Loucy (cell line): Measurements from ENCODE around the gene GNAT2.

ENCODE experiments used
- H2AFZ ChIP-seq: fragments of 200-600 bp; sonication (generic); 2 replicates; pipeline ENCODE4 v1.6.0; 2016; ENCODE audit warnings: antibody characterized with exemption, mild to moderate bottlenecking, low read length, moderate library complexity
- H3F3A ChIP-seq: fragments of 200-600 bp; 2 replicates; pipeline ENCODE4 v1.6.0; 2016; ENCODE audit warnings: antibody characterized with exemption, low read depth, mild to moderate bottlenecking
- H3K27me3 ChIP-seq: fragments of 200-600 bp; sonication (generic); 2 replicates; pipeline ENCODE4 v1.6.1; 2014; ENCODE audit warnings: low read length, mild to moderate bottlenecking; ENCODE audit not compliant: insufficient read depth, poor library complexity, severe bottlenecking
- H3K36me3 ChIP-seq: fragments of 200-600 bp; sonication (generic); 2 replicates; pipeline ENCODE4 v1.6.1; 2016; ENCODE audit warnings: low read length; ENCODE audit not compliant: insufficient read depth
- H3K4me1 ChIP-seq: fragments of 200-600 bp; sonication (generic); 2 replicates; pipeline ENCODE4 v1.5.1; 2014; ENCODE audit warnings: low read length, mild to moderate bottlenecking; ENCODE audit not compliant: insufficient read depth, poor library complexity, severe bottlenecking
- H3K4me2 ChIP-seq: fragments of 200-600 bp; sonication (generic); 2 replicates; pipeline ENCODE4 v1.6.0; 2014; ENCODE audit warnings: antibody characterized with exemption, low read length, low read depth, mild to moderate bottlenecking; ENCODE audit not compliant: poor library complexity, severe bottlenecking
- H3K4me3 ChIP-seq: fragments of 200-600 bp; sonication (generic); 2 replicates; pipeline ENCODE4 v1.5.1; 2014; ENCODE audit warnings: low read length, mild to moderate bottlenecking, mixed read lengths; ENCODE audit not compliant: poor library complexity, severe bottlenecking
- H3K79me2 ChIP-seq: fragments of 200-600 bp; sonication (generic); 2 replicates; pipeline ENCODE4 v1.6.1; 2014; ENCODE audit warnings: low read length; ENCODE audit not compliant: insufficient read depth
- H3K9ac ChIP-seq: fragments of 200-600 bp; sonication (generic); 2 replicates; pipeline ENCODE4 v1.6.0; 2014; ENCODE audit warnings: mild to moderate bottlenecking, low read depth, low read length, moderate library complexity; ENCODE audit not compliant: poor library complexity, severe bottlenecking
- H3K9me2 ChIP-seq: fragments of 200-600 bp; sonication (generic); replicated peaks from 2 replicates; pipeline ENCODE4 v1.6.1; 2016; ENCODE audit warnings: low read depth, low read length, mixed read lengths
- H3K9me3 ChIP-seq: fragments of 200-600 bp; sonication (generic); 2 replicates; pipeline ENCODE4 v1.6.1; 2014; ENCODE audit warnings: mild to moderate bottlenecking, antibody characterized with exemption, low read length, low read depth; ENCODE audit not compliant: insufficient read depth
- H4K20me1 ChIP-seq: fragments of 200-600 bp; sonication (generic); 2 replicates; pipeline ENCODE4 v1.6.0; 2014; ENCODE audit warnings: antibody characterized with exemption, low read length, mild to moderate bottlenecking; ENCODE audit not compliant: insufficient read depth, poor library complexity, severe bottlenecking
- CTCF ChIP-seq: fragments of 200-600 bp; sonication (generic); conservative IDR thresholded peaks from 2 replicates; pipeline ENCODE4 v1.5.1; 2014; ENCODE audit warnings: mild to moderate bottlenecking, antibody characterized with exemption, low read length
- EZH2phosphoT487 ChIP-seq: fragments of 200-600 bp; IDR thresholded peaks from 2 replicates; pipeline ENCODE4 v1.6.1; 2018; ENCODE audit warnings: antibody characterized with exemption, mild to moderate bottlenecking, moderate library complexity, borderline replicate concordance

GNAT2 gene

GRCh38 chr1:109557520-109557919 lies 61.9 kb downstream of the GNAT2 start:
- peaks cover 33% of the 10 kb centered on the region for H3K4me1 ChIP-seq
- H3K9me3 ChIP-seq: no peaks in the 10 kb centered on the region
- TF ChIP-seq EZH2phosphoT487 (no peak), CTCF (no peak)
- peaks cover 79% of the 10 kb centered on the region for H4K20me1 ChIP-seq
- no peak overlapping the region for H2AFZ ChIP-seq
- no peaks in the 10 kb centered on the region for H3K36me3 ChIP-seq
- H3K9me2 ChIP-seq: no peaks in the 10 kb centered on the region
- H3K4me3 ChIP-seq: no peak overlapping the region
- no peak overlapping the region for H3K4me2 ChIP-seq
- H3K27me3 ChIP-seq: no peaks in the 10 kb centered on the region
- H3K9ac ChIP-seq: no peak overlapping the region
- H3F3A ChIP-seq: no peaks in the 10 kb centered on the region; the same call in 1 of the 2 replicates
- peaks cover 99% of the 10 kb centered on the region for H3K79me2 ChIP-seq

DNA sequence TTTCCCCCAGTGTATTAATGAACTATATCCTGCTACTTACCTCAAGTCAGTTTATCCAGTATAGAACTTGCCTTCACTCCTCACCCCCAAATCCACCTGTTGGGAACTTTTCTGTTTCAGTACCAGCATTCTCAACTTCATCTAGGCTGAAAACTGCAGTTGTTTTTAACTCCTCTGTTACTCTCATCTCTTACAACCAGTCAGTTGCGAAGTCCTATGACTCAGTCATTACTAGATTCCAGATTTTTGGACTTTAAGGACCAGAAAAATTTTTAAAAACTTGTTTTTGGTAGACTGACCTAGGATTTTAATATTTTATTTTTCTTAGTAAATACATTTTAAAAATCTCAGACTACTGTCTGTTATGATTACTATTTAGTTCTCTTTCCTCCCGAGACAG lies 62.9 kb downstream of the GNAT2 start:
- Histone ChIP-seq H3K4me3 (no peak overlapping the region), H3K9me2 (no peaks in the 10 kb centered on the region), H3K79me2 (peaks cover 100% of the 10 kb centered on the region), H2AFZ (no peak overlapping the region), H3K27me3 (no peaks in the 10 kb centered on the region), H3K4me1 (peaks cover 34% of the 10 kb centered on the region), H3K4me2 (no peak overlapping the region), H3K36me3 (no peaks in the 10 kb centered on the region), H4K20me1 (peaks cover 80% of the 10 kb centered on the region), H3K9me3 (no peaks in the 10 kb centered on the region), H3F3A (no peaks in the 10 kb centered on the region; the same call in 1 of the 2 replicates), H3K9ac (no peak overlapping the region)
- TF ChIP-seq CTCF: no peak
- no peak for TF ChIP-seq EZH2phosphoT487
